ENCODE results near the gene LHFPL4.
"Not testable (repeated sequence)": the region's sequence is repeated elsewhere in the genome, so short reads cannot be mapped to it uniquely, and the experiment has no call there.

LHFPL4 gene

DNA sequence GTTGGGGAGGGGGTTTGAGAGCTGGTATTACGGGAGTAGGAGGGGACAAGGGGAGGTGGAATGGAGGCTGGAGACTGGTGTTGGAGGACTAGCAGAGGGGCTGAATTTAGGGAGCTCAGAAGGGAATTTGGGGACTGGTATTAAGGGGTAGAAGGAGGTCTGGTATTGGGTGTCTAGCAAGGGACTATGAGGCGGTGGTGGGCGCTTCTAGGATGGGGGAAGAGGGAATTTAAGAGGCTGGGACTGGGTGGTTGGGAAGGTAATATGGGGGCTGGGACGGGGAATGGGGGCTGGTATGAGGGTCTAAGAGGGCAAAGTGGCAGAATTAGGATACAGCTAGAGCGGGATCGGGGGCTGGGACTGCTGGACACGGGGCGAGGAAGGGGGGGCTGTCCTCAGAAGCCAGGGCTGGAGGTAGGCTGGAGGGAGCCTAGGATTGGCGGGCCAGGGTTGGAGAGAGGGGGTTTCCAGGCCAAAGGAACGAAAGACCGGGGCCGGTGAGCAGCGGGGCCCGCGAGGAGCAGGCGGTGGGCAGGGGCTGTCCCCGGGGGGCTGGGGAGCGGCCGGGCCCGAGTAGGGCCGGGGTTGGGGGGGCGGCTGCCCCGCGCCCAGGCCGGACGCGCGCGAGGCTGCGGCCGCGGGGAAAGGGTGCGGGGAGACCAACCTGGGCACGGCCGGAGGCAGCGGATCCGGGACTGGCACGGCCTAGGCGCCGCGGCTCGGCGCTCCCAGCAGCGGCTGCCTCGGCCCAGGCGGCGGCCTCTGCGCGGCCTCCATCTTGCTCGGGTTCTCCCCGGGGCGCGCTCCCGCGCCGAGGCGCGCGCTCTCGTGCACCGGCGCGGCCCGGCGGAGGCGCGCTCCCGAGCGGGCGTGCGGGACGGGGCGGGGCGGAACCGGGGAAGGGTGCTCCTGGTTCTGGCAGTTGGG, at the start of gene LHFPL4:
Gene LHFPL4 (minus strand): TSS at position 802 of the 927 bp plus-strand sequence. CDS start 1,143 bp downstream, outside the sequence.
- Mint-ChIP-seq H3K27me3 (ENCODE audit: low read depth) (peaks cover 36% of the 10 kb centered on the region), H3K4me1 (ENCODE audit: low read depth) (peaks cover 2% of the 10 kb centered on the region), H3K27ac (no peak within 1 kb of the TSS), H3K9me3 (no peaks in the 10 kb centered on the region), H3K4me3 (no peak within 1 kb of the TSS), H3K36me3 (ENCODE audit: low read depth) (no peaks in the 10 kb centered on the region)
- no peak for DNase-seq (ENCODE audit: low spot score)

DNA sequence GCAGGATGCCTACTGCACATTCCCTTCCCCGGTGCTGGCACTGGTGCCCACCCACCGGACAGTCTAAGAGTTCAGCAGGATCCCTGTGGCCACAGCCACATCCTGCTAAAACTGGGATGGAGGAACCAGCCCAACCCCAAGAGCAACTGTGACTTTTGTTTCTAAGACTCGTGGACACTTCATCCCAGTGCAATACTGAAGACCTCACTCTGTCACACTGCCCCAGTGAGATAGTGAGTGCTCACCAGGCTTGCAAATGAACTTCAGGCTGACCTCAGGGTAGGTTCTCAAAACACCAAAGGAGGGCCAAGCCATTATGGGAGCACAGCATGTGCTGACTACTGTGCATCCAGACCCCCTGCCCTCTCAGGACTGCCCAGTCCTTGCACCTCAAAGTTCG, 49.0 kb upstream of the LHFPL4 start:
- no peaks in the 10 kb centered on the region for H3K36me3 Mint-ChIP-seq (ENCODE audit: low read depth)
- H3K27me3 Mint-ChIP-seq (ENCODE audit: low read depth) = peaks cover 20% of the 10 kb centered on the region
- H3K27ac Mint-ChIP-seq = no peak overlapping the region
- peaks cover 3% of the 10 kb centered on the region for H3K4me1 Mint-ChIP-seq (ENCODE audit: low read depth)
- no peak for DNase-seq (ENCODE audit: low spot score)
- H3K9me3 Mint-ChIP-seq = peaks cover 8% of the 10 kb centered on the region
- H3K4me3 Mint-ChIP-seq = no peak overlapping the region

DNA sequence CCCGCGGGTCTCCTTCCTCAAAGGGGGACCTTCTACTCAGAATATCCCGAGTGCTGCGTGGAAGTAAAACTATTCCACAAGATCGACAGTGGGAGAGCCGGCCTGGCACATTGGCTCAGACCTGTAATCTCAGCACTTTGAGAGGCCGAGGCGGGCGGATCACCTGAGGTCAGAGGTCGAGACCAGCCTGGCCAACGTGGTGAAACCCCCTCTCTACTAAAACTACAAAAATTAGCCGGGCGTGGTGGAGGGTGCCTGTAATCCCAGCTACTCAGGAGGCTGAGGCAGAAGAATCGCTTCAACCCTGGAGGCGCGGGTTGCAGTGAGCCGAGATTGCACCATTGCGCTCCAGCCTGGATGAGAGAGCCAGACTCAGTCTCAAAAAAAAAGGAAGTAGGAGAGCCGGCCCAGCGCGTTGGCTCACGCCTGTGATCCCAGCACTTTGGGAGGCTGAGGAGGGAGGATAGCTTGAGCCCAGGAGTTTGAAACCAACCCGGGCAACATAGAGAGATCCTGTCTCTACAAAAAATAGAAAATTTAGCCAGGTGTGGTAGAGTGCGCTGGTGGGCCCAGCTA, 47.5 kb upstream of the LHFPL4 start:
- not testable (repeated sequence) for H3K9me3 Mint-ChIP-seq; DNase-seq (ENCODE audit: low spot score); H3K4me3 Mint-ChIP-seq; H3K27ac Mint-ChIP-seq; H3K4me1 Mint-ChIP-seq (ENCODE audit: low read depth); H3K36me3 Mint-ChIP-seq (ENCODE audit: low read depth)
- H3K27me3 Mint-ChIP-seq (ENCODE audit: low read depth) = peaks cover 20% of the 10 kb centered on the region

- H3K27ac Mint-ChIP-seq = no peak overlapping the region
- DNase-seq (ENCODE audit: low spot score) = peak; percentile 7
- H3K4me1 Mint-ChIP-seq (ENCODE audit: low read depth) = peaks cover 3% of the 10 kb centered on the region
- H3K9me3 Mint-ChIP-seq = peaks cover 4% of the 10 kb centered on the region
- no peaks in the 10 kb centered on the region for H3K36me3 Mint-ChIP-seq (ENCODE audit: low read depth)
- H3K4me3 Mint-ChIP-seq = no peak overlapping the region
- peaks cover 21% of the 10 kb centered on the region for H3K27me3 Mint-ChIP-seq (ENCODE audit: low read depth)
Observed at GRCh38 chr3:9600597-9600996, 47.0 kb upstream of the LHFPL4 start.

DNA sequence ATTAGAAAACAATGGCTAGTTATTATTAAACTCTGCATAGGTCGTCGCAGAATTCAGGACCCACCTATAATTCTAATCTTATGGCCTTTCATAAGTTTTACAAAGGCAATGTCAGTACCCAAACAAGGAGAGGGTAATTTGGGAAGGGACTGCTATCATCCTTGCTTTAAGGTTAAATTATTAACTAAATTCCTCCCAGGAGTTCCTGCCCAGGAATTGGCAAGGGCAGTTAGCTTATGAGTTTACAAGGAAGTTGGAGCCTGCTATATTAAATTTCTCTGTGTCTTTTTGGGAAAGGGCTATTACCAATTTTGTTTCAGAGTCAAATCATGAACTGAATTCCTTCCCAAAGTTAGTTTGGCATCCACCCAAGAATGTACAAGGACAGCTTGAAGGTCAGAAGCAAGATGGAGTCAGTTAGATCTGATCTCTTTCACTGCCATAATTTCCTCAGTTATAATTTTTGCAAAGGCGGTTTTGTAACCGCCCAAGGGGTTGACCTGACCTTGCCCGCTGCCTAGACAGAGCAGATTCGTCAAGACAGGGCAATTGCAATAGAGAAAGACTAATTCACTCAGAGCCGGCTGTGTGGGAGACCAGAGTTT, 45.3 kb upstream of the LHFPL4 start:
- no peak for DNase-seq (ENCODE audit: low spot score)
- H3K36me3 Mint-ChIP-seq (ENCODE audit: low read depth) = no peaks in the 10 kb centered on the region
- H3K4me3 Mint-ChIP-seq = no peak overlapping the region
- H3K4me1 Mint-ChIP-seq (ENCODE audit: low read depth) = peaks cover 3% of the 10 kb centered on the region
- peaks cover 23% of the 10 kb centered on the region for H3K27me3 Mint-ChIP-seq (ENCODE audit: low read depth)
- no peak overlapping the region for H3K27ac Mint-ChIP-seq
- H3K9me3 Mint-ChIP-seq = no peaks in the 10 kb centered on the region

DNA sequence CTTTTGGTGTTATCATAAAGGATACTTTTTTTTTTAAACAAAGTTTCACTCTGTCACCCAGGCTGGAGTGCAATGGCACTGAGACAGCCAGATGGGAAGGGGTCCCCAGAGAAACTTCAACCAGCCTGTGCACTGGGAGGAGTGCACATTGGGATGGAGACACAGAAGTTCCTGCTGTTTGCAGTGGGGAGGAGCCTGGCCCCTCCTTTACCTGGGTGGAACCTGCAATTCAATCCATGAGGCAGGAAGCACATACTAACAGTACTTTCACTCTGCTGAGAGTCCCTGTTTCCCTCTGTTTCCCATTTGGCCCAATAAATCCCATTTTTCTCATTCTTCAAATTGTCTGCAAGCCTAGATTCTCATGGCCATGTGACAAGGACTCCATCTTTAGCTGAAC, 42.3 kb upstream of the LHFPL4 start:
- H3K27me3 Mint-ChIP-seq (ENCODE audit: low read depth) = peaks cover 18% of the 10 kb centered on the region
- no peak overlapping the region for H3K4me3 Mint-ChIP-seq
- H3K36me3 Mint-ChIP-seq (ENCODE audit: low read depth) = no peaks in the 10 kb centered on the region
- DNase-seq (ENCODE audit: low spot score) = no peak
- H3K4me1 Mint-ChIP-seq (ENCODE audit: low read depth) = peaks cover 3% of the 10 kb centered on the region
- H3K27ac Mint-ChIP-seq = no peak overlapping the region
- no peaks in the 10 kb centered on the region for H3K9me3 Mint-ChIP-seq

GRCh38 chr3:9591781-9592180, 38.2 kb upstream of the LHFPL4 start:
- H3K27ac Mint-ChIP-seq; H3K27me3 Mint-ChIP-seq (ENCODE audit: low read depth); H3K9me3 Mint-ChIP-seq; H3K4me1 Mint-ChIP-seq (ENCODE audit: low read depth); H3K36me3 Mint-ChIP-seq (ENCODE audit: low read depth); H3K4me3 Mint-ChIP-seq; DNase-seq (ENCODE audit: low spot score): not testable (repeated sequence)

DNA sequence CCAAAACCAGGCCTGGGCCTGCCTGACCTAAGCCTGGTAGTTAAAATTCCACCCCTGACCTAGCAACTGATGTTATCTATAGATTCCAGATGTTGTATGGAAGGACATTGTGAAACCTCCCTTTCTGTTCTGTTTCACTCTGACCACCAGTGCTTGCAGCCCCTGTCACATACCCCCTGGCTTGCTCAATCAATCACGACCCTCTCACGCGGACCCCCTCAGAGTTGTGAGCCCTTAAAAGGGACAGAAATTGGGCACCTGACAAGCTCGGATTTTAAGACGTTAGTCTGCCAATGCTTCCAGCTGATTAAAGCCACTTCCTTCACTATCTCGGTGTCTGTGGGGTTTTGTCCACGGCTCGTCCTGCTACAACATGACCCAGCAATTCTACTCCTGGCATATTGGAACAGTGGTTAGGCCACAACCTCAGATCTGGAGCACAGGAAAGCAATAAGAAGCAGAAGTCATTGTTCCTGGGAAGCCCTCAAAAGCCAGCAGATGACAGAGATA, 36.7 kb upstream of the LHFPL4 start:
- H3K27me3 Mint-ChIP-seq (ENCODE audit: low read depth) = peaks cover 3% of the 10 kb centered on the region
- H3K27ac Mint-ChIP-seq = no peak overlapping the region
- no peak overlapping the region for H3K4me3 Mint-ChIP-seq
- DNase-seq (ENCODE audit: low spot score) = no peak
- H3K9me3 Mint-ChIP-seq = no peaks in the 10 kb centered on the region
- no peaks in the 10 kb centered on the region for H3K36me3 Mint-ChIP-seq (ENCODE audit: low read depth)
- no peaks in the 10 kb centered on the region for H3K4me1 Mint-ChIP-seq (ENCODE audit: low read depth)

DNA sequence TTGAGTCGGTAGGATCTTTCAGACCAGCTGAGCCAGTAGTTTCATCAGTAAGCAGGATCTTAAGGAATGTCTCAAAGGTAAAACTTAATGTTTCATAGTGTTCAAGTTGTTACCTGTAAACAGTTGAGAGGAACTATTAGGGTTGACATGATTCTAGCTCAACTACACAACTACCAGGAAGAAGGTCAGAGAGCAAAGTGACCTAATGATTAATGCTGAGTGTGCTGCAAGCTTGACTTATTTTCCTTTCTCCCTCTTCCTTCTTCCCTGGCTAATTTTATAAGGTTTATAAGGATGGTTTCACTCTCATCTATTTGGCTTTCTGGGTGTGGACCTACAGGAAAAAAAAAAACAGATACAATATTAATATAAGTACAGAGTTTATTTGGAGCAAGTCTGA, 30.2 kb upstream of the LHFPL4 start:
- no peak for DNase-seq (ENCODE audit: low spot score)
- Mint-ChIP-seq H3K36me3 (ENCODE audit: low read depth) (no peaks in the 10 kb centered on the region), H3K4me3 (no peak overlapping the region), H3K9me3 (no peaks in the 10 kb centered on the region), H3K27me3 (ENCODE audit: low read depth) (peaks cover 7% of the 10 kb centered on the region), H3K27ac (no peak overlapping the region), H3K4me1 (ENCODE audit: low read depth) (no peaks in the 10 kb centered on the region)

GRCh38 chr3:9583371-9583770, 29.7 kb upstream of the LHFPL4 start:
- Mint-ChIP-seq H3K27ac (no peak overlapping the region), H3K9me3 (no peaks in the 10 kb centered on the region), H3K4me3 (no peak overlapping the region), H3K36me3 (ENCODE audit: low read depth) (no peaks in the 10 kb centered on the region), H3K27me3 (ENCODE audit: low read depth) (peaks cover 7% of the 10 kb centered on the region), H3K4me1 (ENCODE audit: low read depth) (no peaks in the 10 kb centered on the region)
- no peak for DNase-seq (ENCODE audit: low spot score)

GRCh38 chr3:9582332-9582731, 28.7 kb upstream of the LHFPL4 start:
- Mint-ChIP-seq H3K36me3 (ENCODE audit: low read depth) (no peaks in the 10 kb centered on the region), H3K27ac (no peak overlapping the region), H3K4me3 (no peak overlapping the region), H3K27me3 (ENCODE audit: low read depth) (peaks cover 7% of the 10 kb centered on the region), H3K4me1 (ENCODE audit: low read depth) (no peaks in the 10 kb centered on the region), H3K9me3 (no peaks in the 10 kb centered on the region)
- no peak for DNase-seq (ENCODE audit: low spot score)

DNA sequence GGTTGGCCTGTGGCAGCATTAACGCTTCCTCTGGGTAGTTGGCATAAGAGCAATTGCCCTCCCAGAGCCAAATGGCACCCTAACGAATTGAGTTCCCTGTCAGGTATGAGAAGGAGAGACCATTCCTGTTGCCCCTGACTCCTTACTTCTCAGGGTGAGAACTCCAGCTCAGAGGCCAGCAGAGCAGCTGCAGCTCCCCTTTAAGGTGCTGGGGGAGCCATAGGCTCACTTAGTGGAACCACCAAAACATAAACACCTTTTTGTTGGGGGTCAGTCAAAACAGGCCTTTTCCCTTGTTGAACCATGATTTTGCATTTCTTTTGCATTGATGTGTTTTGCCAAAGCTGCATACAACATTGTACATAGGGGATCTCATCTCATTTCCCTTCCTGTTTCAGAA, 28.1 kb upstream of the LHFPL4 start:
- Mint-ChIP-seq H3K9me3 (no peaks in the 10 kb centered on the region), H3K4me3 (no peak overlapping the region), H3K4me1 (ENCODE audit: low read depth) (no peaks in the 10 kb centered on the region), H3K36me3 (ENCODE audit: low read depth) (no peaks in the 10 kb centered on the region), H3K27ac (no peak overlapping the region), H3K27me3 (ENCODE audit: low read depth) (peaks cover 7% of the 10 kb centered on the region)
- no peak for DNase-seq (ENCODE audit: low spot score)

DNA sequence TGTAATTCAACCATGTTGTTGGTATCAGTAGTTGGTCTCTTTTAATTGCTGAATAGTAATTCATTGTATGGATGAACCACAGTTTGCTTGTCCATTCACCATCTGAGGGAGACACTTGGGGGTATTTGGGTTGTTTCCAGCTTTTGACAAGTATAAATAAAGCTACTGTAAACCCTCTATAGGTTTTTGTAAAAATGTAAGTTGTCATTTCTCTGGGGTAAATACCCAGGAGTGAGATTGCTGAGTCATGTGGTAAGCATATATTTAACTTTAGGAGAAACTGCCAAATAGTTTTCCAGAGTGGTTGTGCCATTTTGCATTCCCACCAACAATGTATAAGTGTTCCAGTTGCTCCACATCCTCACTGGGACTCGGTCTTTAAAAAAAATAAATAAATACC, 15.4 kb upstream of the LHFPL4 start:
- Mint-ChIP-seq H3K27me3 (ENCODE audit: low read depth) (peaks cover 6% of the 10 kb centered on the region), H3K4me3 (no peak overlapping the region), H3K9me3 (peaks cover 4% of the 10 kb centered on the region), H3K4me1 (ENCODE audit: low read depth) (no peaks in the 10 kb centered on the region), H3K27ac (no peak overlapping the region), H3K36me3 (ENCODE audit: low read depth) (no peaks in the 10 kb centered on the region)
- no peak for DNase-seq (ENCODE audit: low spot score)

DNA sequence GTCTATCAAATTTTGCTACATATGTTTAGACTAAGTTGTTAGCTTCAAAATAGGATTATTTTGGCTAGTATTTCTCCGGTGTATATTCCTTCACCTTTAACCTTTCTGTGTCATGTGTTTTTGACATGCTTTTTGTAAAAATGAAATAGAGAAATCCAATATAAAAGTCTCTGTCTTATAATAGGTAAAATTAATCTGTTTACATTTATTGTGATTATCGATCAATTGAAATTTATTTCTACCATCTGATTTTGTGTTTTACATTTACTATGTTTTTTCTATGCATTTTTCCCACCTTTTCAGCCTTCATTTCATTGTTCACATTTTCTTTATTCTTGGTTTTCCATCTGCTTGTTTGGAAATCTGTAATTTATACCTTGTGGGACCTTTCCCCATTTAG, 11.7 kb upstream of the LHFPL4 start:
- Mint-ChIP-seq H3K4me1 (ENCODE audit: low read depth) (no peaks in the 10 kb centered on the region), H3K9me3 (peaks cover 4% of the 10 kb centered on the region), H3K27ac (no peak overlapping the region), H3K36me3 (ENCODE audit: low read depth) (no peaks in the 10 kb centered on the region), H3K4me3 (no peak overlapping the region), H3K27me3 (ENCODE audit: low read depth) (no peaks in the 10 kb centered on the region)
- no peak for DNase-seq (ENCODE audit: low spot score)
